HepG2 (cell line): ENCODE results near the gene TSG101. TPM values are rescaled to one million over a fixed set of nuclear protein-coding genes. Genes with fewer than 3 reads are reported as not detected.

Source experiments
- ATAC-seq: fragments of 200-7000 bp; cut with Tn5 transposase; 3 replicates; pipeline ENCODE4 v1.9.1; 2020; ENCODE audit warnings: mild to moderate bottlenecking, moderate library complexity
- BruUV-seq: library from RNA; stranded (reverse); fragments of 400-500 nt; replicated peaks from 2 replicates; lab custom pipeline; 2021; lab: Mats Ljungman, UMichigan
- CTCF ChIA-PET: fragments of 300-600 bp; formaldehyde crosslinking; extraction: SDS; loops from one replicate; lab custom pipeline; 2021; ENCODE audit warnings: low total read pairs, inconsistent platforms, low intra/inter-chr PET ratio; lab: Yijun Ruan, JAX
- POLR2A ChIA-PET: fragments of 350-600 bp; sonication (Branson Sonifier 250); formaldehyde crosslinking; loops from one replicate; lab custom pipeline; 2020; ENCODE audit warnings: antibody characterized with exemption, inconsistent platforms; lab: Yijun Ruan, JAX
- DNase-seq: peaks from one replicate; pipeline ENCODE4 v3.0.0-alpha.2; 2015; ENCODE audit warnings: low spot score
- FAIRE-seq: peaks from 3 replicates; lab custom pipeline; 2011; peaks lifted over from hg19 to GRCh38; lab: Jason Lieb, UNC
- H2AFZ ChIP-seq: one replicate; pipeline ENCODE4 v1.6.1; 2011; ENCODE audit warnings: low read length, inconsistent platforms
- H3K27ac ChIP-seq: fragments of 300-600 bp; 3 replicates; pipeline ENCODE4 v1.8.0; 2011; ENCODE audit warnings: mixed run types, mild to moderate bottlenecking, mixed read lengths, low read length, inconsistent platforms; ENCODE audit not compliant: insufficient read depth; ENCODE audit errors: extremely low read length
- H3K27me3 ChIP-seq, 2 experiments: fragments of 200-600 bp in 1 of 2; 2 replicates in 1 of 2; 3 replicates in 1 of 2; pipeline versions ENCODE4 v1.6.0 to v1.8.0; 2011; ENCODE audit warnings: low read length in 2 of 2, mild to moderate bottlenecking in 2 of 2, moderate library complexity in 2 of 2, inconsistent platforms in 1 of 2; ENCODE audit not compliant: insufficient read depth in 2 of 2, control insufficient read depth in 1 of 2
- H3K36me3 ChIP-seq, 2 experiments: fragments of 200-600 bp in 1 of 2; replicated peaks in 1 of 2; 2 replicates in 1 of 2; 3 replicates in 1 of 2; pipeline versions ENCODE4 v1.5.1 to v1.8.0; 2011; ENCODE audit warnings: low read length in 2 of 2, inconsistent platforms in 1 of 2; ENCODE audit not compliant: insufficient read depth in 2 of 2, control insufficient read depth in 1 of 2
- H3K4me1 ChIP-seq: 2 replicates; pipeline ENCODE4 v1.5.1; 2012; ENCODE audit warnings: low read length, inconsistent platforms; ENCODE audit not compliant: insufficient read depth
- H3K4me2 ChIP-seq: 2 replicates; pipeline ENCODE4 v1.6.0; 2011; ENCODE audit warnings: low read depth, low read length, inconsistent platforms
- H3K4me3 ChIP-seq, 3 experiments: fragments of 200-600 bp in 1 of 3; sonication (generic), shearing (Covaris generic) in 1 of 3; replicated peaks in 1 of 3; 2 replicates each; pipeline ENCODE4 v1.5.1; 2011 to 2016; ENCODE audit warnings: low read length in 3 of 3, inconsistent platforms in 2 of 3, low read depth in 2 of 3, mild to moderate bottlenecking in 2 of 3, control low read depth in 1 of 3, mixed read lengths in 1 of 3; ENCODE audit not compliant: insufficient read depth in 1 of 3
- H3K79me2 ChIP-seq: one replicate; pipeline ENCODE4 v1.6.1; 2011; ENCODE audit warnings: low read length, inconsistent platforms; ENCODE audit not compliant: insufficient read depth
- H3K9ac ChIP-seq: 2 replicates; pipeline ENCODE4 v1.6.0; 2011; ENCODE audit warnings: mild to moderate bottlenecking, low read depth, low read length, inconsistent platforms; ENCODE audit not compliant: insufficient read depth
- H3K9me3 ChIP-seq: 2 replicates; pipeline ENCODE4 v1.5.1; 2012; ENCODE audit warnings: mild to moderate bottlenecking, low read length
- H4K20me1 ChIP-seq: 2 replicates; pipeline ENCODE4 v1.6.0; 2011; ENCODE audit warnings: inconsistent platforms, mild to moderate bottlenecking, low read length, moderate library complexity; ENCODE audit not compliant: insufficient read depth
- CREB1 ChIP-seq, 2 experiments: fragments of 450-650 bp in 1 of 2; IDR thresholded peaks; 2 replicates each; pipeline ENCODE4 v1.6.1; 2016 to 2017; ENCODE audit warnings: control low read depth in 1 of 2, mild to moderate bottlenecking in 1 of 2, missing compliant biosample characterization in 1 of 2, missing genetic modification characterization in 1 of 2
- DMTF1 ChIP-seq: sonication (generic); formaldehyde crosslinking; IDR thresholded peaks from 2 replicates; pipeline ENCODE4 v1.4.0; 2020; ENCODE audit warnings: mild to moderate bottlenecking, missing genetic modification reagents
- FOXO4 ChIP-seq: sonication (generic); formaldehyde crosslinking; conservative IDR thresholded peaks from 2 replicates; pipeline ENCODE4 v1.8.1; 2023; ENCODE audit warnings: missing genetic modification reagents
- HOXA5 ChIP-seq: sonication (generic); formaldehyde crosslinking; IDR thresholded peaks from 2 replicates; pipeline ENCODE4 v1.4.0; 2020; ENCODE audit warnings: missing genetic modification reagents
- JDP2 ChIP-seq: sonication (generic); formaldehyde crosslinking; IDR thresholded peaks from 2 replicates; pipeline ENCODE4 v1.8.1; 2022; ENCODE audit warnings: missing genetic modification reagents, borderline replicate concordance
- MAFF ChIP-seq: IDR thresholded peaks from 2 replicates; pipeline ENCODE4 v1.6.1; 2011; ENCODE audit warnings: low read depth, low read length, improper control_type of control experiment
- NCOA5 ChIP-seq: sonication (generic); formaldehyde crosslinking; IDR thresholded peaks from 2 replicates; pipeline ENCODE4 v1.4.0; 2020; ENCODE audit warnings: missing genetic modification reagents
- SIN3A ChIP-seq: IDR thresholded peaks from 2 replicates; pipeline ENCODE4 v1.6.1; 2011; ENCODE audit warnings: low read depth, mild to moderate bottlenecking, control low read depth, low read length, borderline replicate concordance
- SRSF9 ChIP-seq: fragments of 200-400 bp; formaldehyde crosslinking; IDR thresholded peaks from 2 replicates; pipeline ENCODE4 v1.6.1; 2018; ENCODE audit warnings: borderline replicate concordance, mild to moderate bottlenecking, low read depth, low read length; ENCODE audit not compliant: insufficient read depth, poor library complexity, severe bottlenecking
- SSRP1 ChIP-seq: IDR thresholded peaks from 2 replicates; pipeline ENCODE4 v1.6.1; 2016; ENCODE audit warnings: control low read depth
- ZNF143 ChIP-seq: sonication (generic); formaldehyde crosslinking; IDR thresholded peaks from 2 replicates; pipeline ENCODE4 v1.4.0; 2020; ENCODE audit warnings: missing genetic modification reagents
- ZNF710 ChIP-seq: sonication (generic); formaldehyde crosslinking; IDR thresholded peaks from 2 replicates; pipeline ENCODE4 v1.5.0; 2020; ENCODE audit warnings: mild to moderate bottlenecking, missing genetic modification reagents, borderline replicate concordance
- WGBS: methylation state at CpG from one replicate; pipeline ENCODE4 v1.1.6; 2017; ENCODE audit warnings: low lambda C conversion rate; 5-methylcytosine and 5-hydroxymethylcytosine counted together
- in situ Hi-C: cut with HindIII; loops from 2 replicates; pipeline ENCODE4 v1.10.0; 2017; ENCODE audit warnings: low pct_unique_long_range_greater_than_20kb; ENCODE audit not compliant: extremely low pct_ligation_motif_present
- intact Hi-C: fragments of 100-400 bp; cut with micrococcal nuclease; formaldehyde crosslinking; loops from one replicate; pipeline ENCODE4 v1.10.0; 2022; ENCODE audit not compliant: unreplicated experiment
- polyA plus RNA-seq, 8 experiments: library from polyadenylated mRNA; depleted of rRNA in 3 of 8; stranded (reverse) in 7 of 8; unstranded in 1 of 8; fragments of >200 nt; fragmentation: Illumina TruSeq in 4 of 8; extraction: Trizol in 4 of 8; gene quantifications; 2 replicates each; pipeline versions ENCODE4 v1.2.1 to v1.2.3, GENCODE V29; 2011 to 2016; ENCODE audit warnings: low read depth in 4 of 8, missing spikeins in 1 of 8, mixed read lengths in 1 of 8; ENCODE audit not compliant: insufficient read depth in 1 of 8
- total RNA-seq, 5 experiments: library from RNA; depleted of rRNA; stranded (reverse); fragments of >200 nt; fragmentation: Illumina TruSeq; extraction: Trizol; gene quantifications; 2 replicates each; pipeline ENCODE4 v1.2.3, GENCODE V29; 2016; ENCODE audit warnings: low read depth in 1 of 5

TSG101 gene
- total and polyA plus RNA-seq, 2 of the 13 experiments (the other 11 are each of a cell fraction or from before 2014, with no cell fraction given): 69.3 to 206 TPM

GRCh38 chr11:18468961-18469360 is 57.8 kb downstream of the TSG101 start:
- Histone ChIP-seq H3K27me3 (no peaks in the 10 kb centered on the region), H3K27ac (no peak overlapping the region), H3K4me3 (no peak overlapping the region), H3K79me2 (no peaks in the 10 kb centered on the region), H3K36me3 (no peaks in the 10 kb centered on the region; a peak in 1 of 5 replicates), H4K20me1 (no peaks in the 10 kb centered on the region), H3K4me2 (no peak overlapping the region), H3K9me3 (no peaks in the 10 kb centered on the region), H3K9ac (no peak overlapping the region), H2AFZ (no peak overlapping the region), H3K4me1 (peaks cover 6% of the 10 kb centered on the region; the same call in 1 of the 2 replicates)
- DNase-seq (no peak), FAIRE-seq (no peak), ATAC-seq (no peak)
- in situ Hi-C loops: no loop called here
- TF ChIP-seq SSRP1 (CRISPR knock-in tag) (no peak), SRSF9 (no peak), HOXA5 (no peak)
- POLR2A ChIA-PET: no interaction called here
- intact Hi-C loops: no loop called here
- 89% methylated on average over 7 of the region's 7 CpGs for WGBS
- CTCF ChIA-PET: no interaction called here
- no TSS peak for BruUV-seq

- no peaks in the 10 kb centered on the region for H3K27me3 ChIP-seq
- no peaks in the 10 kb centered on the region for H3K36me3 ChIP-seq
- CTCF ChIA-PET: no interaction called here
- H3K9me3 ChIP-seq: no peaks in the 10 kb centered on the region
- H2AFZ ChIP-seq: no peak overlapping the region
- intact Hi-C loops (no loop called here), in situ Hi-C loops (no loop called here)
- POLR2A ChIA-PET: no interaction called here
- no peak overlapping the region for H3K4me3 ChIP-seq
- H3K9ac ChIP-seq: no peak overlapping the region
- ATAC-seq (no peak), DNase-seq (no peak), FAIRE-seq (no peak)
- 97% methylated on average over 2 of the region's 2 CpGs for WGBS
- H3K27ac ChIP-seq: no peak overlapping the region
- H3K4me2 ChIP-seq: no peak overlapping the region
- peaks cover 6% of the 10 kb centered on the region; the same call in 1 of the 2 replicates for H3K4me1 ChIP-seq
- H3K79me2 ChIP-seq: no peaks in the 10 kb centered on the region
- H4K20me1 ChIP-seq: no peaks in the 10 kb centered on the region
- BruUV-seq: no TSS peak
- no peak for TF ChIP-seq JDP2
- no peak for TF ChIP-seq NCOA5 (CRISPR knock-in tag)
- no peak for TF ChIP-seq DMTF1 (CRISPR knock-in tag)
- TF ChIP-seq ZNF710 (CRISPR knock-in tag): no peak
- TF ChIP-seq FOXO4 (CRISPR knock-in tag): no peak
- TF ChIP-seq CREB1 (IDR thresholded peaks at IDR 0.05): no peak
- no peak for TF ChIP-seq CREB1 (CRISPR knock-in tag; IDR thresholded peaks at IDR 0.05)
- no peak for TF ChIP-seq MAFF
- TF ChIP-seq SIN3A: no peak
- TF ChIP-seq ZNF143: no peak
These were observed 58.7 kb downstream of the TSG101 start for GRCh38 chr11:18468059-18468458.
